Prostate gland (tissue), 2 donors: ENCODE measurements around the gene FAF2. TPM values are rescaled to one million over a fixed set of nuclear protein-coding genes. Genes with fewer than 3 reads are reported as not detected.

Experiments used
- DNase-seq: peaks from one replicate; pipeline ENCODE4 v3.0.0-alpha.2; 2019; ENCODE audit warnings: low spot score
- H3K27ac ChIP-seq, 2 donors: fragments of 200-600 bp; sonication (generic); 2 replicates each; pipeline ENCODE4 v1.5.1; 2017 to 2019
- H3K27me3 ChIP-seq: fragments of 200-600 bp; sonication (generic); replicated peaks from 2 replicates; pipeline ENCODE4 v1.5.1; 2019; ENCODE audit not compliant: insufficient read depth
- H3K36me3 ChIP-seq, 2 donors: fragments of 200-600 bp; sonication (generic); 1 replicate in 1 of 2; 2 replicates in 1 of 2; pipeline versions ENCODE4 v1.5.1 to v1.8.1; 2017 to 2019
- H3K4me1 ChIP-seq: fragments of 200-600 bp; sonication (generic); replicated peaks from 2 replicates; pipeline ENCODE4 v1.5.1; 2019
- H3K4me3 ChIP-seq, 2 donors: fragments of 200-600 bp; sonication (generic); 2 replicates each; pipeline ENCODE4 v1.5.1; 2017 to 2019
- H3K9me3 ChIP-seq: fragments of 200-600 bp; sonication (generic); 2 replicates; pipeline ENCODE4 v1.5.1; 2017
- POLR2A ChIP-seq: fragments of 450-650 bp; IDR thresholded peaks from one replicate; pipeline ENCODE4 v1.6.1; 2016; ENCODE audit warnings: antibody characterized with exemption, mild to moderate bottlenecking
- POLR2AphosphoS5 ChIP-seq: sonication (generic); formaldehyde crosslinking; IDR thresholded peaks from one replicate; pipeline ENCODE4 v1.6.1; 2017; ENCODE audit warnings: antibody characterized with exemption
- WGBS: methylation state at CpG from one replicate; pipeline ENCODE4 v1.1.5; 2018; 5-methylcytosine and 5-hydroxymethylcytosine counted together
- intact Hi-C: fragments of 100-400 bp; cut with DNase I; formaldehyde crosslinking; loops from one replicate; pipeline ENCODE4 v1.14.2; 2022
- total RNA-seq, 2 donors: library from RNA; depleted of rRNA; stranded (reverse); fragments of >200 nt; gene quantifications; one replicate each; pipeline ENCODE4 v1.1.0, GENCODE V29; 2016
- TF ChIP-seq, protein P1 (sequence below), 4 experiments: fragments of 200-600 bp in 2 of 4; fragments of 450-650 bp in 2 of 4; sonication (generic) in 2 of 4; IDR thresholded peaks; 1 replicate in 3 of 4; 2 replicates in 1 of 4; pipeline ENCODE4 v1.5.1; 2016 to 2019; ENCODE audit warnings: antibody characterized with exemption in 4 of 4, mild to moderate bottlenecking in 2 of 4, moderate library complexity in 2 of 4

Gene FAF2
- total RNA-seq, 2 donors from 2014 or later, result 36.8 to 43.5 TPM

- Histone ChIP-seq H3K4me3 (no peak overlapping the region), H3K4me1 (no peaks in the 10 kb centered on the region), H3K27me3 (no peaks in the 10 kb centered on the region), H3K36me3 (peaks cover 0 to 2% of the 10 kb centered on the region in 2 donors), H3K27ac (no peak overlapping the region), H3K9me3 (no peaks in the 10 kb centered on the region)
- intact Hi-C loops, result loop anchor here (10.0 kb wide), 2 partner anchors 164 to 234 kb away; partner anchors contain the start of gene TSPAN17
- DNase-seq, result no peak
- 75% methylated on average over 5 of the region's 5 CpGs for WGBS
- no peak for TF ChIP-seq POLR2AphosphoS5
- TF ChIP-seq POLR2A, result no peak
- TF ChIP-seq, protein P1, sequence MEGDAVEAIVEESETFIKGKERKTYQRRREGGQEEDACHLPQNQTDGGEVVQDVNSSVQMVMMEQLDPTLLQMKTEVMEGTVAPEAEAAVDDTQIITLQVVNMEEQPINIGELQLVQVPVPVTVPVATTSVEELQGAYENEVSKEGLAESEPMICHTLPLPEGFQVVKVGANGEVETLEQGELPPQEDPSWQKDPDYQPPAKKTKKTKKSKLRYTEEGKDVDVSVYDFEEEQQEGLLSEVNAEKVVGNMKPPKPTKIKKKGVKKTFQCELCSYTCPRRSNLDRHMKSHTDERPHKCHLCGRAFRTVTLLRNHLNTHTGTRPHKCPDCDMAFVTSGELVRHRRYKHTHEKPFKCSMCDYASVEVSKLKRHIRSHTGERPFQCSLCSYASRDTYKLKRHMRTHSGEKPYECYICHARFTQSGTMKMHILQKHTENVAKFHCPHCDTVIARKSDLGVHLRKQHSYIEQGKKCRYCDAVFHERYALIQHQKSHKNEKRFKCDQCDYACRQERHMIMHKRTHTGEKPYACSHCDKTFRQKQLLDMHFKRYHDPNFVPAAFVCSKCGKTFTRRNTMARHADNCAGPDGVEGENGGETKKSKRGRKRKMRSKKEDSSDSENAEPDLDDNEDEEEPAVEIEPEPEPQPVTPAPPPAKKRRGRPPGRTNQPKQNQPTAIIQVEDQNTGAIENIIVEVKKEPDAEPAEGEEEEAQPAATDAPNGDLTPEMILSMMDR (IDR thresholded peaks at IDR 0.05), result no peak
Observed at GRCh38 chr5:176410486-176411180, 37.6 kb upstream of the FAF2 start.

GRCh38 chr5:176412517-176413254, 35.5 kb upstream of the FAF2 start:
- Histone ChIP-seq H3K27me3 (no peaks in the 10 kb centered on the region), H3K4me3 (no peak overlapping the region), H3K9me3 (no peaks in the 10 kb centered on the region), H3K36me3 (no peaks in the 10 kb centered on the region), H3K27ac (no peak overlapping the region), H3K4me1 (no peaks in the 10 kb centered on the region)
- WGBS, result 65% methylated on average over 10 of the region's 10 CpGs
- intact Hi-C loops, result loop anchor here (10.0 kb wide), 2 partner anchors 162 to 232 kb away; partner anchors contain the start of gene TSPAN17
- DNase-seq, result no peak
- TF ChIP-seq, protein P1 (IDR thresholded peaks at IDR 0.05), result no peak
- TF ChIP-seq POLR2AphosphoS5, result no peak
- no peak for TF ChIP-seq POLR2A

GRCh38 chr5:176413255-176413565, 35.0 kb upstream of the FAF2 start:
- DNase-seq, result no peak
- Histone ChIP-seq H3K27me3 (no peaks in the 10 kb centered on the region), H3K9me3 (no peaks in the 10 kb centered on the region), H3K36me3 (no peaks in the 10 kb centered on the region), H3K27ac (no peak overlapping the region), H3K4me3 (no peak overlapping the region), H3K4me1 (no peaks in the 10 kb centered on the region)
- intact Hi-C loops, result loop anchor here (10.0 kb wide), 2 partner anchors 162 to 232 kb away; partner anchors contain the start of gene TSPAN17
- TF ChIP-seq POLR2A (no peak), POLR2AphosphoS5 (no peak)
- TF ChIP-seq, protein P1 (IDR thresholded peaks at IDR 0.05), result no peak
- 24% methylated on average over 2 of the region's 2 CpGs for WGBS

GRCh38 chr5:176413709-176414191, 34.4 kb upstream of the FAF2 start:
- no peak for DNase-seq
- 91% methylated on average over 7 of the region's 7 CpGs for WGBS
- Histone ChIP-seq H3K9me3 (no peaks in the 10 kb centered on the region), H3K4me3 (no peak overlapping the region), H3K36me3 (no peaks in the 10 kb centered on the region), H3K27ac (no peak overlapping the region), H3K27me3 (no peaks in the 10 kb centered on the region), H3K4me1 (no peaks in the 10 kb centered on the region)
- TF ChIP-seq, protein P1 (IDR thresholded peaks at IDR 0.05), result no peak
- TF ChIP-seq POLR2A (no peak), POLR2AphosphoS5 (no peak)
- intact Hi-C loops, result loop anchor here (10.0 kb wide), 2 partner anchors 161 to 231 kb away; partner anchors contain the start of gene TSPAN17
